ENCODE measurements around the gene MEGF10.

Gene MEGF10

GRCh38 chr5:127409246-127409917 lies 118.8 kb downstream of the MEGF10 start:
- H3K4me3 ChIP-seq = no peak overlapping the region
- TF ChIP-seq POLR2AphosphoS5 (IDR thresholded peaks at IDR 0.05; ENCODE audit: borderline replicate concordance, low read depth, low read length) (no peak), FOXP2 (optimal IDR thresholded peaks at IDR 0.05; ENCODE audit: control extremely low read depth, extremely low read length, insufficient read depth) (no peak)
- no peak overlapping the region for H3K9ac ChIP-seq (ENCODE audit: insufficient read length)

GRCh38 chr5:127409921-127410675 lies 119.5 kb downstream of the MEGF10 start:
- H3K9ac ChIP-seq (ENCODE audit: insufficient read length) = no peak overlapping the region
- no peak for DNase-seq (ENCODE audit: low read depth, low spot score)

More at GRCh38 chr5:127409246-127409917, 118.8 kb downstream of the MEGF10 start:
- no peaks in the 10 kb centered on the region for H3K36me3 ChIP-seq (ENCODE audit: insufficient read depth, low read length)
- H3K9me3 ChIP-seq (ENCODE audit: low read depth, low read length) = no peaks in the 10 kb centered on the region
- no peak for DNase-seq (ENCODE audit: low read depth, low spot score)
- H3K27ac ChIP-seq = no peak overlapping the region

DNA sequence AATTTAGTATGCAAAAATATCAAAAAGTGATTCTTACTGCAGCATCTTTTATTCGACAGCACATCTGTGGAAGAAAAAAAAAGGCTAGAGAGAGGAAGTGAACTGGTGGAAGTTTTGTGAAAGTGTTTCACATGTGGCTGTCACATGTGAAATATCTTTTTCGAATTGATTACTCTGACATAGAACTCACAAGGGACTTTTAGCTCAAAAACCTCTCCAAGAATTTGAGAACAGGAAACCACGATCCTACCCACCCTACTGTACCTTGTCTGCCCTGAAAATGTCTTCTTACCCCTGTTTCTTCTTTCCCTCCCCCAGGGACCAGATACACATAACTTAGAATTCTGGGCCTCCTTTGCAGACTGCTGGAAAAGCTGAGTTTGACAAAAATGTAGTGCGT lies 120.4 kb downstream of the MEGF10 start:
- no peak for TF ChIP-seq EZH2 (IDR thresholded peaks at IDR 0.05)
- no peak for TF ChIP-seq FOXP2 (optimal IDR thresholded peaks at IDR 0.05; ENCODE audit: control extremely low read depth, extremely low read length, insufficient read depth)
- no peak for TF ChIP-seq POLR2AphosphoS5 (IDR thresholded peaks at IDR 0.05; ENCODE audit: borderline replicate concordance, low read depth, low read length)
- DNase-seq (ENCODE audit: low read depth, low spot score) = peak; percentile 18
- Histone ChIP-seq H3K27ac (peak overlapping the region; percentile 86), H3K36me3 (ENCODE audit: insufficient read depth, low read length) (no peaks in the 10 kb centered on the region), H3K9me3 (ENCODE audit: low read depth, low read length) (no peaks in the 10 kb centered on the region), H3K4me3 (peak overlapping the region; percentile 60), H3K9ac (ENCODE audit: insufficient read length) (peak overlapping the region; percentile 61)

More at GRCh38 chr5:127409921-127410675, 119.5 kb downstream of the MEGF10 start:
- H3K27ac ChIP-seq = no peak overlapping the region
- no peak for TF ChIP-seq POLR2AphosphoS5 (IDR thresholded peaks at IDR 0.05; ENCODE audit: borderline replicate concordance, low read depth, low read length)
- no peak for TF ChIP-seq FOXP2 (optimal IDR thresholded peaks at IDR 0.05; ENCODE audit: control extremely low read depth, extremely low read length, insufficient read depth)
- TF ChIP-seq EZH2 (IDR thresholded peaks at IDR 0.05) = no peak
- H3K4me3 ChIP-seq = no peak overlapping the region
- no peaks in the 10 kb centered on the region for H3K9me3 ChIP-seq (ENCODE audit: low read depth, low read length)
- no peaks in the 10 kb centered on the region for H3K36me3 ChIP-seq (ENCODE audit: insufficient read depth, low read length)

- H3K9me3 ChIP-seq (ENCODE audit: low read depth, low read length) = no peaks in the 10 kb centered on the region
- DNase-seq (ENCODE audit: low read depth, low spot score) = no peak
- peak overlapping the region; percentile 60 for H3K4me3 ChIP-seq
- peak overlapping the region; percentile 61 for H3K9ac ChIP-seq (ENCODE audit: insufficient read length)
- no peaks in the 10 kb centered on the region for H3K36me3 ChIP-seq (ENCODE audit: insufficient read depth, low read length)
- peak overlapping the region; percentile 86 for H3K27ac ChIP-seq
- no peak for TF ChIP-seq POLR2AphosphoS5 (IDR thresholded peaks at IDR 0.05; ENCODE audit: borderline replicate concordance, low read depth, low read length)
- TF ChIP-seq EZH2 (IDR thresholded peaks at IDR 0.05) = no peak
- no peak for TF ChIP-seq FOXP2 (optimal IDR thresholded peaks at IDR 0.05; ENCODE audit: control extremely low read depth, extremely low read length, insufficient read depth)
These were observed 120.8 kb downstream of the MEGF10 start for GRCh38 chr5:127411381-127411780.

DNA sequence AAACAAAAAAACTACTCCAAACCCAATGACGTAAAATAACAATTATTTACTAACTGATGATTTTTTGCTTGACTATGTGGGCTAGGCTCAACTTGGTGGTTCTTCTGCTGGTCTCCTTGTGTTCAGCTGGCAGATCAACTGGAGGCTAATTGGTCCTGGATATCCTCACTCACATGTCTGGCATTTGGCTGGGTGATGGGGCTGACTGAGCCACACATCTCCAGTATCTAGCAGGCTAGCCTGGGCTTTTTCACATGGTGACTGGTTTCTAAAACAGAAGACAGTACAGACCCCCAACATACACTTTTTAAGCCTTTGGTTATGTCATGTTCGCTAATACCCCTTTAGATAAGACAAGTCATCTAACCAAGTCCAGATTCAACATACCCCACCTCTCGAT lies 122.1 kb downstream of the MEGF10 start:
- TF ChIP-seq POLR2AphosphoS5 (IDR thresholded peaks at IDR 0.05; ENCODE audit: borderline replicate concordance, low read depth, low read length) = no peak
- TF ChIP-seq EZH2 (IDR thresholded peaks at IDR 0.05) = no peak
- TF ChIP-seq FOXP2 (optimal IDR thresholded peaks at IDR 0.05; ENCODE audit: control extremely low read depth, extremely low read length, insufficient read depth) = no peak
- Histone ChIP-seq H3K9ac (ENCODE audit: insufficient read length) (no peak overlapping the region), H3K9me3 (ENCODE audit: low read depth, low read length) (no peaks in the 10 kb centered on the region), H3K27ac (no peak overlapping the region), H3K36me3 (ENCODE audit: insufficient read depth, low read length) (no peaks in the 10 kb centered on the region), H3K4me3 (no peak overlapping the region)
- DNase-seq (ENCODE audit: low read depth, low spot score) = no peak

DNA sequence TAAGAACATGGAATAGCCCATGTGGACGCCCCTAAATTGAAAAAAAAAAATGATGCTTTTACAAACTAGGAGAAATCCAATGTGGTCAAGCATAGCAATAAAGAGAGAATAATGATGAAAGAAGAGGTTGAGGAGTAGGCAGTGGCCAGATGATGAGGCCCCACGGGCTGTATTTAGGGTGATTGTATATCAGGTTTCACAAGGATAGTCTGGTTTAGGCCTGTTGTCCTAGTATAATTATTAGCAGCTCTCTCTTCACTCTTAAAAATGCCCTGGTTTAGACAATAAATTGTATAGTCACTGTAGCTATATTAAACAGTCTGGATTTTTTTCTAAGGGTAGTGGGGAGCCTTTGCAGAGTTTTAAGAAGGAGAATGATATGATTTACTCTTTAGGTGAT lies 124.4 kb downstream of the MEGF10 start:
- no peak overlapping the region for H3K9ac ChIP-seq (ENCODE audit: insufficient read length)
- no peak for TF ChIP-seq POLR2AphosphoS5 (IDR thresholded peaks at IDR 0.05; ENCODE audit: borderline replicate concordance, low read depth, low read length)
- no peak for TF ChIP-seq EZH2 (IDR thresholded peaks at IDR 0.05)
- TF ChIP-seq FOXP2 (optimal IDR thresholded peaks at IDR 0.05; ENCODE audit: control extremely low read depth, extremely low read length, insufficient read depth) = no peak
- no peaks in the 10 kb centered on the region for H3K9me3 ChIP-seq (ENCODE audit: low read depth, low read length)
- DNase-seq (ENCODE audit: low read depth, low spot score) = no peak
- no peak overlapping the region for H3K27ac ChIP-seq
- no peak overlapping the region for H3K4me3 ChIP-seq
- H3K36me3 ChIP-seq (ENCODE audit: insufficient read depth, low read length) = no peaks in the 10 kb centered on the region

- no peak overlapping the region for H3K27ac ChIP-seq
- no peak overlapping the region for H3K9ac ChIP-seq (ENCODE audit: insufficient read length)
- no peaks in the 10 kb centered on the region for H3K36me3 ChIP-seq (ENCODE audit: insufficient read depth, low read length)
- H3K4me3 ChIP-seq = no peak overlapping the region
- no peaks in the 10 kb centered on the region for H3K9me3 ChIP-seq (ENCODE audit: low read depth, low read length)
- no peak for DNase-seq (ENCODE audit: low read depth, low spot score)
- TF ChIP-seq POLR2AphosphoS5 (IDR thresholded peaks at IDR 0.05; ENCODE audit: borderline replicate concordance, low read depth, low read length) = no peak
These were observed 126.3 kb downstream of the MEGF10 start for GRCh38 chr5:127416906-127417305.

DNA sequence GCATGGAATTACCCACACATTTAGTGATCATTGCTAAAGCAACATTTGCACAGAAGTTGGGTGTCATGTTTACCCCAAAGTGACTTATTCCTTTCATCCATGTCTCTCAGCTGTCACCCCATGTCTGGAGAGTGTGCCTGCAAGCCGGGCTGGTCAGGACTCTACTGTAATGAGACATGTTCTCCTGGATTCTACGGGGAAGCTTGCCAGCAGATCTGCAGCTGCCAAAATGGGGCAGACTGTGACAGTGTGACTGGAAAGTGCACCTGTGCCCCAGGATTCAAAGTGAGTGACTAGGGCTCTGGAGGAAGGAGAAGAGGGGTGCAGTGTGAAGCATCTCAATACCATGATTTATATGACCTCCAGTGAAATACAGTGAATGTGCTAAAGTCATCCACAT lies 126.9 kb downstream of the MEGF10 start:
- Histone ChIP-seq H3K9ac (ENCODE audit: insufficient read length) (no peak overlapping the region), H3K36me3 (ENCODE audit: insufficient read depth, low read length) (no peaks in the 10 kb centered on the region), H3K27ac (no peak overlapping the region), H3K4me3 (no peak overlapping the region), H3K9me3 (ENCODE audit: low read depth, low read length) (no peaks in the 10 kb centered on the region)
- TF ChIP-seq EZH2 (IDR thresholded peaks at IDR 0.05) = no peak
- TF ChIP-seq POLR2AphosphoS5 (IDR thresholded peaks at IDR 0.05; ENCODE audit: borderline replicate concordance, low read depth, low read length) = no peak
- no peak for TF ChIP-seq FOXP2 (optimal IDR thresholded peaks at IDR 0.05; ENCODE audit: control extremely low read depth, extremely low read length, insufficient read depth)
- DNase-seq (ENCODE audit: low read depth, low spot score) = no peak

Data from SK-N-MC (cell line).